ENCODE data around the gene CCDC27. TPM values are rescaled to one million over a fixed set of nuclear protein-coding genes. Genes with fewer than 3 reads are reported as not detected.

The CCDC27 gene
- polyA plus RNA-seq, 3 donors: not detected

DNA sequence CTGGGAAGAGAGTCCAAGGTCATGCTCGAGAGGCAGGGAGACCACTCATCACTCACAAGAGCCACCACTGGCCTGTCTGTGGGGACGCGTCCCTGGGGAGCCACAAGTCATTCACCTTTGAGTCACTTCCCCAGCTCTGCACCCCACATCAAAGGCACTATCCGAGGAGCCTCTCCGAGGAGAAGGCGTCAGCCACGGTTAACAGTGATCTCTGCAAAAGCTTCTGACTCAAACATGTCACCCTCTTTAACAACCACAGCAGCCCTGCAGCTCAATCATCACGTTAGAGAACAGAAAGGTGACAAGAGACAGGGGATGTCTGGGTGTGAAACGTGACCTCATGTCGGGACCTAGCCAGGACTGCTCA, 35.1 kb downstream of the CCDC27 start:
- no peak overlapping the region for H2AFZ ChIP-seq (ENCODE audit: insufficient read depth, low read depth, low read length, poor library complexity, severe bottlenecking)
- H3K27me3 Mint-ChIP-seq (ENCODE audit: low read depth in 3 of 3): peaks cover 0 to 1% (median 1%) of the 10 kb centered on the region in 3 donors
- H4K20me1 ChIP-seq (ENCODE audit: insufficient read depth, low read length): peaks cover 65% of the 10 kb centered on the region
- no peaks in the 10 kb centered on the region for H3K9me3 ChIP-seq (replicated peaks in 1 of 2; ENCODE audit: control insufficient read depth in 1 of 2, insufficient read depth in 1 of 2, low read length in 2 of 2)
- peaks cover 65 to 83% of the 10 kb centered on the region in 2 donors for H3K36me3 ChIP-seq (replicated peaks in 1 of 2; ENCODE audit: control insufficient read depth in 1 of 2, insufficient read depth in 2 of 2, low read length in 2 of 2)
- H3K4me3 Mint-ChIP-seq: no peak overlapping the region
- H3K9me3 Mint-ChIP-seq: no peaks in the 10 kb centered on the region
- H3K4me3 ChIP-seq (replicated peaks in 1 of 3; ENCODE audit: low read depth in 2 of 3, low read length in 3 of 3): no peak overlapping the region
- H3K27ac Mint-ChIP-seq: peak overlapping the region in 1 of 7 donors; percentile 18
- H3K9ac ChIP-seq (ENCODE audit: insufficient read depth, low read length, poor library complexity, severe bottlenecking): no peak overlapping the region
- no peaks in the 10 kb centered on the region for H3K4me1 ChIP-seq (ENCODE audit: control insufficient read depth in 1 of 2, insufficient read depth in 2 of 2, low read length in 2 of 2)
- peaks cover 53 to 87% of the 10 kb centered on the region in 2 donors for H3K36me3 Mint-ChIP-seq
- peaks cover 51% of the 10 kb centered on the region for H3K79me2 ChIP-seq (ENCODE audit: insufficient read depth, low read length)
- TF ChIP-seq, protein P1, sequence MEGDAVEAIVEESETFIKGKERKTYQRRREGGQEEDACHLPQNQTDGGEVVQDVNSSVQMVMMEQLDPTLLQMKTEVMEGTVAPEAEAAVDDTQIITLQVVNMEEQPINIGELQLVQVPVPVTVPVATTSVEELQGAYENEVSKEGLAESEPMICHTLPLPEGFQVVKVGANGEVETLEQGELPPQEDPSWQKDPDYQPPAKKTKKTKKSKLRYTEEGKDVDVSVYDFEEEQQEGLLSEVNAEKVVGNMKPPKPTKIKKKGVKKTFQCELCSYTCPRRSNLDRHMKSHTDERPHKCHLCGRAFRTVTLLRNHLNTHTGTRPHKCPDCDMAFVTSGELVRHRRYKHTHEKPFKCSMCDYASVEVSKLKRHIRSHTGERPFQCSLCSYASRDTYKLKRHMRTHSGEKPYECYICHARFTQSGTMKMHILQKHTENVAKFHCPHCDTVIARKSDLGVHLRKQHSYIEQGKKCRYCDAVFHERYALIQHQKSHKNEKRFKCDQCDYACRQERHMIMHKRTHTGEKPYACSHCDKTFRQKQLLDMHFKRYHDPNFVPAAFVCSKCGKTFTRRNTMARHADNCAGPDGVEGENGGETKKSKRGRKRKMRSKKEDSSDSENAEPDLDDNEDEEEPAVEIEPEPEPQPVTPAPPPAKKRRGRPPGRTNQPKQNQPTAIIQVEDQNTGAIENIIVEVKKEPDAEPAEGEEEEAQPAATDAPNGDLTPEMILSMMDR (IDR thresholded peaks at IDR 0.05): no peak
- H3K27me3 ChIP-seq (ENCODE audit: control insufficient read depth in 2 of 2, insufficient read depth in 2 of 2, low read length in 2 of 2): no peaks in the 10 kb centered on the region
- no peak overlapping the region for H3K4me2 ChIP-seq (replicated peaks; ENCODE audit: extremely low read depth, low read length, poor library complexity, severe bottlenecking)
- H3K4me1 Mint-ChIP-seq: peaks cover 14% of the 10 kb centered on the region
- 100% methylated on average over 5 of the region's 10 CpGs for WGBS (ENCODE audit: insufficient coverage)
- no peak overlapping the region for H3K27ac ChIP-seq (ENCODE audit: low read depth in 1 of 2, low read length in 2 of 2)
- no peak for DNase-seq
- intact Hi-C loops (cut with micrococcal nuclease): no loop called here

DNA sequence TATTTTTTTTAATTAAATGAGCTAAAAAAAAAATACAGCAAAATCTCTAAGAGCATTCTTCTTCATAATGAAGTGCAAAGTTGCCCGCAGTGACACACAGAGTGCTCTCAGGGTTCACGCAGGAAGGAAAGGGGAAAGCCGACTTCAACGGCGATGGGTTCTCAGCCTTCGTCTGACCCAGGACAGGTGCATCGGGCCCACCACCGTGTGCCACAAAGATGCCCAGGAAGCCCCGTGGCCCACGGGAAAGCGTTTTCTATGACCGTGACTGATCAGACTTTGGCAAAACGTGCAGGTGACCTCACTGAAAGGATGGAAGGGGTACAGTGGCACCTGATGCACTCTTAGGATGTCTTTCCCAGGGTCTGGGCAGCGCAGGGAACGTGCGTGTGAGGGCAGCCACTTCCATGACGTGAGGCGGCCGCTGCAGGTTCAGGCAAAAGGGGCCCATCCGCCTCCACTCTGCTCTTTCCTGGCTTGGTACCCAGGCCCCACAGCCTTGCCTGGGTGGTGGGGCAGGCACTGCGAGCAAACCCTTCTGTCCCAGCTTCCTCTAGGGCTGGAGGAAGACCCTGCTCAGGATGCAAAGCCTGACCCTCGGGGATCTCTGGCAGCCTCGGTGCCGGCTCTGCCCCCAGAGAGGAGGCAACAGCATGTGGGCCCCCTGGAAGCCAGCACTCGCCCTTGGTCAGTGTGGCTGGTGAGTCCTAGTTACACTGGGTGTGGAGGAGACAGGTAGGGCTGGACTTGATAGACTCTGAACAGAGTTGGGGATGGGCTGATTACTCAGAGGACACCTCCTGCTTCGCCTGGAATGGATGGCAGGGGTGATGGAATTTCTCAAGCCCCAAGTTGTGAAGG, 35.7 kb downstream of the CCDC27 start:
- peaks cover 0 to under 1% of the 10 kb centered on the region in 2 donors for H3K4me1 ChIP-seq (ENCODE audit: control insufficient read depth in 1 of 2, insufficient read depth in 2 of 2, low read length in 2 of 2)
- H3K27me3 ChIP-seq (ENCODE audit: control insufficient read depth in 2 of 2, insufficient read depth in 2 of 2, low read length in 2 of 2): no peaks in the 10 kb centered on the region
- H3K4me1 Mint-ChIP-seq: peaks cover 14% of the 10 kb centered on the region
- H3K9me3 Mint-ChIP-seq: no peaks in the 10 kb centered on the region
- peaks cover 58% of the 10 kb centered on the region for H3K79me2 ChIP-seq (ENCODE audit: insufficient read depth, low read length)
- H3K4me3 Mint-ChIP-seq: no peak overlapping the region
- peak overlapping the region in 6 of 7 donors; percentile 46 to 77 (median 66) for H3K27ac Mint-ChIP-seq
- H3K4me2 ChIP-seq (replicated peaks; ENCODE audit: extremely low read depth, low read length, poor library complexity, severe bottlenecking): no peak overlapping the region
- no peak for DNase-seq
- no peak overlapping the region for H3K9ac ChIP-seq (ENCODE audit: insufficient read depth, low read length, poor library complexity, severe bottlenecking)
- H3K27me3 Mint-ChIP-seq (ENCODE audit: low read depth in 3 of 3): peaks cover 0 to 1% (median 0%) of the 10 kb centered on the region in 3 donors
- H2AFZ ChIP-seq (ENCODE audit: insufficient read depth, low read depth, low read length, poor library complexity, severe bottlenecking): no peak overlapping the region
- no peak overlapping the region for H3K27ac ChIP-seq (ENCODE audit: low read depth in 1 of 2, low read length in 2 of 2)
- peaks cover 53 to 85% of the 10 kb centered on the region in 2 donors for H3K36me3 Mint-ChIP-seq
- intact Hi-C loops (cut with micrococcal nuclease): no loop called here
- H3K36me3 ChIP-seq (replicated peaks in 1 of 2; ENCODE audit: control insufficient read depth in 1 of 2, insufficient read depth in 2 of 2, low read length in 2 of 2): peaks cover 58 to 83% of the 10 kb centered on the region in 2 donors
- TF ChIP-seq, protein P1 (IDR thresholded peaks at IDR 0.05): no peak
- H3K4me3 ChIP-seq (replicated peaks in 1 of 3; ENCODE audit: low read depth in 2 of 3, low read length in 3 of 3): no peak overlapping the region
- H4K20me1 ChIP-seq (ENCODE audit: insufficient read depth, low read length): peaks cover 72% of the 10 kb centered on the region
- 92% methylated on average over 25 of the region's 26 CpGs for WGBS (ENCODE audit: insufficient coverage)
- no peaks in the 10 kb centered on the region for H3K9me3 ChIP-seq (replicated peaks in 1 of 2; ENCODE audit: control insufficient read depth in 1 of 2, insufficient read depth in 1 of 2, low read length in 2 of 2)
